GM13977 (cell line): ENCODE data around the gene NPW.

Experiments used
- DNase-seq: peaks from one replicate; pipeline ENCODE4 v3.0.0; 2012; ENCODE audit warnings: low spot score
- in situ Hi-C: fragments of 300-500 bp; cut with MboI; formaldehyde crosslinking; loops from one replicate; pipeline ENCODE4 v1.12.0; 2022; ENCODE audit warnings: low sequenced_read_pairs, low pct_unique_long_range_greater_than_20kb, mixed read lengths, inconsistent platforms; ENCODE audit not compliant: unreplicated experiment
- TF ChIP-seq, protein P1 (sequence below): IDR thresholded peaks from 2 replicates; pipeline ENCODE4 v1.5.1; 2012; ENCODE audit warnings: mild to moderate bottlenecking, control low read depth; ENCODE audit not compliant: insufficient read depth; ENCODE audit errors: extremely low read depth, missing control alignments

The NPW gene

DNA sequence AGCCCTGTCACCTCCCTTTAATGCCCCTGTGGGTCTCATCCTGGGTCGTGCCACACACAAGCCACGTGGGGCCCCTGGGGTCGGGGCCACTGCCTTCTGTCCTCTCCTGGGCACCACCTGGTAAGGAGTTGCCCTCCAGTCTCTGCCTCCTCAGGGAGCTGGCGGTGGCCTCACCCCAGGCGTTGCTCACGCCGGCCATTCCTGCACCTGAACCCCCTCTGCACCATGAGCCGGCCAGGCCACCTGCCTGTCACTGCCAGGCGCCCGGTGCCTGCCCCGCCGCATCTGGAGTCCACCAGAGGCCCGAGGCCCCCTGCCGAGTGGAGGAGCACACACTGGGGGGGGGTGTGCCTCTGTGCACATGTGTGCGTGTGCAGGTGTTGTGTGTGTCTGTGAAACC lies 17.5 kb downstream of the NPW start:
- in situ Hi-C loops, result no loop called here
- TF ChIP-seq, protein P1, sequence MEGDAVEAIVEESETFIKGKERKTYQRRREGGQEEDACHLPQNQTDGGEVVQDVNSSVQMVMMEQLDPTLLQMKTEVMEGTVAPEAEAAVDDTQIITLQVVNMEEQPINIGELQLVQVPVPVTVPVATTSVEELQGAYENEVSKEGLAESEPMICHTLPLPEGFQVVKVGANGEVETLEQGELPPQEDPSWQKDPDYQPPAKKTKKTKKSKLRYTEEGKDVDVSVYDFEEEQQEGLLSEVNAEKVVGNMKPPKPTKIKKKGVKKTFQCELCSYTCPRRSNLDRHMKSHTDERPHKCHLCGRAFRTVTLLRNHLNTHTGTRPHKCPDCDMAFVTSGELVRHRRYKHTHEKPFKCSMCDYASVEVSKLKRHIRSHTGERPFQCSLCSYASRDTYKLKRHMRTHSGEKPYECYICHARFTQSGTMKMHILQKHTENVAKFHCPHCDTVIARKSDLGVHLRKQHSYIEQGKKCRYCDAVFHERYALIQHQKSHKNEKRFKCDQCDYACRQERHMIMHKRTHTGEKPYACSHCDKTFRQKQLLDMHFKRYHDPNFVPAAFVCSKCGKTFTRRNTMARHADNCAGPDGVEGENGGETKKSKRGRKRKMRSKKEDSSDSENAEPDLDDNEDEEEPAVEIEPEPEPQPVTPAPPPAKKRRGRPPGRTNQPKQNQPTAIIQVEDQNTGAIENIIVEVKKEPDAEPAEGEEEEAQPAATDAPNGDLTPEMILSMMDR, result no peak
- no peak for DNase-seq

DNA sequence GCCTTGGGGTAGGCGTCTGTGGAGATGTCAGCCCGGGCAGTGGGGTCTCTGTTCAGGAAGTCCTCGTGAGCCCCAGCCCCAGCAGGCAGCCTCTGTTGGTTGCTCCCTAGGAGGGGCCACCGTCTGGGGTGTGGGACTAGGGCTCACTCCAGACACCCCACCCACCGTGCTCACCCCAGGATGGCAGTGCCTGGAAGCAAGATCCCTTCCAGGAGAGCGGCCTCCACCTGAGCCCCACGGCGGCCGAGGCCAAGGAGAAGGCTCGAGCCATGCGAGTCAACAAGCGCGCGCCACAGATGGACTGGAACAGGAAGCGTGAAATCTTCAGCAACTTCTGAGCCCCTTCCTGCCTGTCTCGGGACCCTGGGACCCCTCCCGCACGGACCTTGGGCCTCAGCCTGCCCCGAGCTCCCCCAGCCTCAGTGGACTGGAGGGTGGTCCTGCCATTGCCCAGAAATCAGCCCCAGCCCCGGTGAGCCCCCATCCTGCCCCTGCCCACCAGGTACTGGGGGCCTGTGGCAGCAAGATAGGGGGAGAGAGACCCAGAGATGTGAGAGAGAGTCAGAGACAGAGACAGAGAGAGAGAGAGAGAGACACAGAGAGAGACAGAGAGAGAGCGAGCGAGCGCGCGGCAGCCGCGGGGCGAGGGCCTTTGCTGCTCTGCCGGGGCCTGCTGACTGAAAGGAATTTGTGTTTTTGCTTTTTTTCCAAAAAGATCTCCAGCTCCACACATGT lies 18.2 kb downstream of the NPW start:
- no peak for DNase-seq
- TF ChIP-seq, protein P1, result no peak
- in situ Hi-C loops, result no loop called here

DNA sequence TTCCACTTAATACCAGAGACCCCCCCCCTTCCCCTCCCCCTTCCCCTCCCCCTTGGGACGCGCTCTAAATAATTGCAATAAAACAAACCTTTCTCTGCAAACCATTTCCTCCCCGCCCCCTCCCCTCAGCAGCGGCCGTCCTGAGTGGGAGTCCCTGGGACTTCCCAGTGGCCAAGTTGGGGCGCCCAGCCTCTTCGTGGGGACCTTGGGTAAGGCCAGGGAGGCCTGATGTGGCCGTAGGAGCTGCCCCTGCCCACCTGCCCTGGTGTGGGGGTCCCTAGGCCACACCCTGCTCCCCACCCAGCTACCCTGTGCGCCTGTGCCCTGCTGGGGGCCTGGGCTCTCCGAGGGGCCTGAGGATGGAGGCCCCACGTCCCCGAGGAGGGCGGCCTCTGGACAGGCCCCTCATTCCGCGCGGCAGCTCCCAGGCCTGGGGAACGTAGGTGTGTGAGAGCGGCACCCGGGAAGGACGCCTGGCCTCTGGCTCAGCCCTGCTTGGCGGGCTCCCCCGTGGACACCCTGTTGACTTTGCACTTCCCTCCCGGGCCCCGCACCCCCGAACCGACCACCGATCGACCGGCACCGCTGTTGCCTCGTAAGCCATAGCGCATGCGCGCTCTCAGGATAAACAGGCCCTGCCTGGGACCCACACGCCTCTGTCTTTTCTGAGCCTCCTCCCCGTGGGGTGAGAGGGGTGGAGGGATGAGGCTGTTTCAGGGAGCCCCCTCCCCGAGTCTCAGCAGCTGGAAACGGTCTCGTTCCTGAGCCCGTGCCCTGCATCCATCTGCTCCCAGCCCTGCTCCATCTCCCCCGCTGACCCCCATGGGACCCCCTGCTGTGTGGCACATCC lies 19.0 kb downstream of the NPW start:
- in situ Hi-C loops, result no loop called here
- TF ChIP-seq, protein P1, result no peak
- DNase-seq, result no peak

DNA sequence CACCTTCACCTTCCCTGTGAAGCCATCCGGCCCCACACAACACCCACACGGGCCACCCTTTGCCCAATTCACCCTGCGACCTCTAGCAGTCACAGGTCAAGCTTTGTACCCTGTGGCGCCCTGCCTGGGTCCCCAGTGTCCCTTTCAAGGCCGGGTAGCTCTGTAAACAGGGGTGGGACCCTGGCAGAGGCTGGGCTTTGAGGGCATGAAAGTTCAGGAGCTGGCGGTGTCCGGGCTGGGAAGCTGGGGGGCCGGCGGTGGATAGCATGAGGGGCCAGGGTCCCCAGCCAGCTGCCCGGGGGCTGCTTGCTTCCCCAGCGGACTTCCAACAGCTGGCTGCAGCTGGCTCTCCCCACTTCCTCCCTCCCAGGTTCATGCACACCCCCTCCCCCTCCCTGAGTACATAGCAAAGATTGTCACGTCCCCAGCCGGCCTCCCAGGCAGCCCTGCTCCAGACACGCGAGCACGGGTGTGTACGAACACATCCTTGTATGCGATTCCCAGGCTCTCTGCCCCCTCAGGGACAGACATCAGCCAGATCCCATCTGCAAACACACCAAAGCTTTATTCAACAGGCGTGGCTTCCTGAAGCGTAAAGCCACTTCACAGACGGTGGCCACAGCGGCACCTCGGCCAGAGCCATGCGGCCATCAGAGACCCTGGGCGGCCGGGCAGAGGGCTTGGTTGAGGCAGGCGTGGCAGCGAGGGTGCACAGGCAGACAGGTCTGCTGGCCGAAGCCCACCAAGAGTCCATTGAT lies 19.9 kb downstream of the NPW start:
- in situ Hi-C loops, result no loop called here
- no peak for DNase-seq
- TF ChIP-seq, protein P1, result no peak

DNA sequence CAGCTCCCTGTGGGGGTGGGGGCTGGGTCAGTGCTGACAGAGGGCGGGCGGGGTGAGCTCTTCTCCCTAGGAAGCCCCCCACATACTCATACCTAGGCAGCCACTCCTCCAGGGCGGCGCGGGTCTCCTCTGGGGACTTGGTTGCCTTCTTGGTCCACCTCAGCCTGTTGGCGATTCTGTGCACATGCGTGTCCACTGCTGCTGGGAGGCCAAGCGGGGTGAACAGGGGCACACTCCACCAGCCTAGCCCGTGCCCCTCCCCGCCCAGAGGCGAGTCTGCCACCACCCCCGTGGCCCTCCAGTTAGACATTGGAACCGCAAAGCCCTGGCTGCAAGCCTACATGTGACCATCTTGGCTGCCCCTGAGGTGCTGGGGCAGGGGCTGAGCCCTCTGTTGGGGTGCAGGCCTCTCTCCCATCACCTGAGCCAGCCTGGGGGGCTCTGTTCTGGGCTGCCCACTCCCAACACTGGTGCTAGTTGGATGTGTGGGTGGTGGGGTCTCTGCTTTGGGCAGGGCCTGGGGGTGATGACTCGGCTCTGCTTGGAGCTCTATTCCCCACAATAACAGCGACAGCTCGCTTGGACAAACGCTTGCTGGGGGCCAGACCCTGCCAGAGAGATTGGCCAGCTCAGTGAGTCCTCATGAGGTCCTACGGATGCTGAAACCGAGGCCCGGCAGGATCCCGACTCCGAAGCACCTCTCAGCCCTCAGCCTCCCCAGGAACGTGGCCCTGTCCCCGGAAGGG lies 20.6 kb downstream of the NPW start:
- TF ChIP-seq, protein P1, result no peak
- no peak for DNase-seq
- in situ Hi-C loops, result no loop called here
